ENCODE data around the gene LAX1. TPM values are rescaled to one million over a fixed set of nuclear protein-coding genes. Genes with fewer than 3 reads are reported as not detected.

LAX1 gene
- total RNA-seq, 4 donors from 2014 or later: 1.2 to 5.4 TPM; not detected in 2

GRCh38 chr1:203795441-203796235 is 30.7 kb downstream of the LAX1 start, which contains the start of the genes ZBED6 and ZC3H11A:
TSS of gene ZBED6 (plus strand) at chr1:203795623. CDS start at chr1:203797523, 1,900 bp downstream.
TSS of gene ZC3H11A (plus strand) at chr1:203795623. CDS start at chr1:203817071, 21,448 bp downstream.
- TF ChIP-seq POLR2AphosphoS5 (IDR thresholded peaks at IDR 0.05) (peak; percentile 71 to 92 (median 87)), EP300 (IDR thresholded peaks at IDR 0.05; ENCODE audit: low read depth) (no peak), POLR2A (IDR thresholded peaks at IDR 0.05) (peak; percentile 83)
- H3K9me3 ChIP-seq: no peaks in the 10 kb centered on the region
- H3K27ac ChIP-seq: peak within 1 kb of the TSS; percentile 95 to 99 (median 97)
- peaks cover 22 to 46% (median 32%) of the 10 kb centered on the region in 4 donors for H3K4me1 ChIP-seq
- intact Hi-C loops (cut with DNase I; ENCODE audit: low total_unique reads): loop anchor here (10.0 kb wide), 1 partner anchor 291 kb away; no protein-coding TSS in a partner anchor
- no peaks in the 10 kb centered on the region for H3K27me3 ChIP-seq
- peak; percentile 99 for DNase-seq
- peak within 1 kb of the TSS; percentile 75 to 94 (median 87) for H3K4me3 ChIP-seq
- no peaks in the 10 kb centered on the region for H3K36me3 ChIP-seq
- 0 to 1% methylated on average over 4 to 57 of the region's 59 CpGs for WGBS, 2 donors (ENCODE audit: low coverage in 1 of 2)
- in situ Hi-C loops (cut with MboI; ENCODE audit: low pct_ligation_motif_present in 1 of 4, low pct_unique_long_range_greater_than_20kb in 1 of 4, low sequenced_read_pairs in 3 of 4): no loop called here

GRCh38 chr1:203796236-203796605 is 31.2 kb downstream of the LAX1 start:
- peak; percentile 36 for DNase-seq
- Histone ChIP-seq H3K9me3 (no peaks in the 10 kb centered on the region), H3K4me1 (peaks cover 26 to 52% (median 36%) of the 10 kb centered on the region in 4 donors), H3K4me3 (peak overlapping the region; percentile 75 to 94 (median 87)), H3K27me3 (no peaks in the 10 kb centered on the region), H3K27ac (peak overlapping the region; percentile 95 to 99 (median 97)), H3K36me3 (no peaks in the 10 kb centered on the region)
- intact Hi-C loops (cut with DNase I; ENCODE audit: low total_unique reads) (loop anchor here (10.0 kb wide), 1 partner anchor 291 kb away; no protein-coding TSS in a partner anchor), in situ Hi-C loops (cut with MboI; ENCODE audit: low pct_ligation_motif_present in 1 of 4, low pct_unique_long_range_greater_than_20kb in 1 of 4, low sequenced_read_pairs in 3 of 4) (no loop called here)
- 0% methylated on average over 1 to 12 of the region's 12 CpGs for WGBS, 2 donors (ENCODE audit: low coverage in 1 of 2)
- no peak for TF ChIP-seq CTCF (IDR thresholded peaks at IDR 0.05)
- no peak for TF ChIP-seq POLR2AphosphoS5 (IDR thresholded peaks at IDR 0.05)
- no peak for TF ChIP-seq POLR2A (IDR thresholded peaks at IDR 0.05)
- TF ChIP-seq EP300 (IDR thresholded peaks at IDR 0.05; ENCODE audit: low read depth): no peak

GRCh38 chr1:203797216-203797615 is 32.2 kb downstream of the LAX1 start:
- H3K27ac ChIP-seq: peak overlapping the region; percentile 95 to 99 (median 97)
- H3K4me3 ChIP-seq: peak overlapping the region in 2 of 4 donors; percentile 82 to 92
- H3K9me3 ChIP-seq: no peaks in the 10 kb centered on the region
- no peaks in the 10 kb centered on the region for H3K27me3 ChIP-seq
- peaks cover 30 to 62% (median 40%) of the 10 kb centered on the region in 4 donors for H3K4me1 ChIP-seq
- H3K36me3 ChIP-seq: no peaks in the 10 kb centered on the region
- no peak for DNase-seq
- in situ Hi-C loops (cut with MboI; ENCODE audit: low pct_ligation_motif_present in 1 of 4, low pct_unique_long_range_greater_than_20kb in 1 of 4, low sequenced_read_pairs in 3 of 4) (no loop called here), intact Hi-C loops (cut with DNase I; ENCODE audit: low total_unique reads) (loop anchor here (10.0 kb wide), 1 partner anchor 292 kb away; no protein-coding TSS in a partner anchor)
- 74 to 75% methylated on average over 1 to 2 of the region's 2 CpGs for WGBS, 2 donors (ENCODE audit: low coverage in 1 of 2)
- TF ChIP-seq POLR2A (IDR thresholded peaks at IDR 0.05): no peak

GRCh38 chr1:203797948-203798655 is 33.1 kb downstream of the LAX1 start:
- no peaks in the 10 kb centered on the region for H3K27me3 ChIP-seq
- H3K27ac ChIP-seq: no peak overlapping the region
- no peaks in the 10 kb centered on the region for H3K36me3 ChIP-seq
- no peak for TF ChIP-seq EP300 (IDR thresholded peaks at IDR 0.05; ENCODE audit: low read depth)
- TF ChIP-seq POLR2A (IDR thresholded peaks at IDR 0.05): no peak
- no peak for TF ChIP-seq CTCF (IDR thresholded peaks at IDR 0.05)
- no peak for TF ChIP-seq POLR2AphosphoS5 (IDR thresholded peaks at IDR 0.05)
- in situ Hi-C loops (cut with MboI; ENCODE audit: low pct_ligation_motif_present in 1 of 4, low pct_unique_long_range_greater_than_20kb in 1 of 4, low sequenced_read_pairs in 3 of 4): no loop called here
- no peaks in the 10 kb centered on the region for H3K9me3 ChIP-seq
- DNase-seq: peak; percentile 19
- intact Hi-C loops (cut with DNase I; ENCODE audit: low total_unique reads): loop anchor here (10.0 kb wide), 1 partner anchor 293 kb away; no protein-coding TSS in a partner anchor
- H3K4me3 ChIP-seq: no peak overlapping the region
- WGBS, 2 donors (ENCODE audit: low coverage in 1 of 2): 33 to 75% methylated on average over 1 to 6 of the region's 6 CpGs
- H3K4me1 ChIP-seq: peaks cover 30 to 66% (median 40%) of the 10 kb centered on the region in 4 donors
